GM12878 (cell line): Measurements from ENCODE around the gene NDUFV3. TPM values are rescaled to one million over a fixed set of nuclear protein-coding genes. Genes with fewer than 3 reads are reported as not detected.

Source experiments
- ATAC-seq: fragments of 200-7000 bp; cut with Tn5 transposase; 3 replicates; pipeline ENCODE4 v1.9.1; 2020; ENCODE audit warnings: mild to moderate bottlenecking, moderate library complexity
- BruUV-seq: library from RNA; stranded (reverse); fragments of 400-500 nt; replicated peaks from 2 replicates; lab custom pipeline; 2021; lab: Mats Ljungman, UMichigan
- CTCF ChIA-PET: fragments of 300-600 bp; sonication (Branson Sonifier 250); formaldehyde crosslinking; extraction: SDS; loops from one replicate; lab custom pipeline; 2021; ENCODE audit warnings: inconsistent platforms; lab: Yijun Ruan, JAX
- POLR2A ChIA-PET: fragments of 350-600 bp; formaldehyde crosslinking; extraction: SDS; loops from one replicate; lab custom pipeline; 2021; ENCODE audit warnings: inconsistent platforms; lab: Charles Lee
- RAD21 ChIA-PET: fragments of 300-600 bp; sonication (Branson Sonifier 250); formaldehyde crosslinking; loops from one replicate; lab custom pipeline; 2023; ENCODE audit warnings: antibody characterized with exemption; ENCODE audit not compliant: unreplicated experiment; lab: Charles Lee
- SMC1A ChIA-PET: fragments of 300-600 bp; sonication (Branson Sonifier 250); formaldehyde crosslinking; loops from one replicate; lab custom pipeline; 2023; ENCODE audit not compliant: unreplicated experiment, uncharacterized antibody; lab: Charles Lee
- DNase-seq: peaks from one replicate; pipeline ENCODE4 v3.0.0-alpha.2; 2011; ENCODE audit warnings: low read depth, low spot score
- FAIRE-seq: peaks from 3 replicates; lab custom pipeline; 2011; peaks lifted over from hg19 to GRCh38; lab: Jason Lieb, UNC
- H2AFZ ChIP-seq: 2 replicates; pipeline ENCODE4 v1.6.0; 2011; ENCODE audit warnings: low read depth, low read length, control low read depth; ENCODE audit not compliant: control insufficient read depth
- H3K27ac ChIP-seq: 2 replicates; pipeline ENCODE4 v1.5.1; 2011; ENCODE audit warnings: control low read depth; ENCODE audit not compliant: control insufficient read depth, insufficient read depth
- H3K27me3 ChIP-seq, 2 experiments: replicated peaks in 1 of 2; 2 replicates each; pipeline versions ENCODE4 v1.6.0 to v1.6.1; 2011; ENCODE audit warnings: low read length in 1 of 2; ENCODE audit not compliant: control insufficient read depth in 2 of 2, insufficient read depth in 2 of 2
- H3K36me3 ChIP-seq, 2 experiments: 2 replicates each; pipeline ENCODE4 v1.5.1; 2011; ENCODE audit warnings: low read length in 1 of 2; ENCODE audit not compliant: control insufficient read depth in 2 of 2, insufficient read depth in 2 of 2
- H3K4me1 ChIP-seq: 2 replicates; pipeline ENCODE4 v1.6.1; 2011; ENCODE audit warnings: mild to moderate bottlenecking, low read length, moderate library complexity, mixed read lengths; ENCODE audit not compliant: control insufficient read depth, insufficient read depth
- H3K4me2 ChIP-seq: 2 replicates; pipeline ENCODE4 v1.6.0; 2011; ENCODE audit warnings: control low read depth; ENCODE audit not compliant: control insufficient read depth, insufficient read depth
- H3K4me3 ChIP-seq: fragments of 200-600 bp; sonication (generic); 2 replicates; pipeline ENCODE4 v1.5.1; 2016
- H3K79me2 ChIP-seq: 2 replicates; pipeline ENCODE4 v1.6.0; 2011; ENCODE audit warnings: low read length; ENCODE audit not compliant: control insufficient read depth, insufficient read depth
- H3K9ac ChIP-seq: 2 replicates; pipeline ENCODE4 v1.8.0; 2011; ENCODE audit warnings: low read length, control low read depth, mixed read lengths; ENCODE audit not compliant: control insufficient read depth, insufficient read depth
- H3K9me3 ChIP-seq: replicated peaks from 3 replicates; pipeline ENCODE4 v1.5.1; 2011; ENCODE audit warnings: mild to moderate bottlenecking, low read length; ENCODE audit not compliant: control insufficient read depth, insufficient read depth
- H4K20me1 ChIP-seq: 2 replicates; pipeline ENCODE4 v1.6.0; 2011; ENCODE audit not compliant: control insufficient read depth, insufficient read depth
- CEBPZ ChIP-seq: fragments of 150-350 bp; IDR thresholded peaks from 2 replicates; pipeline ENCODE4 v1.6.1; 2016; ENCODE audit warnings: low read depth, low read length
- CREB1 ChIP-seq: IDR thresholded peaks from 2 replicates; pipeline ENCODE4 v1.6.1; 2012; ENCODE audit warnings: low read depth, mild to moderate bottlenecking, inconsistent platforms
- FOS ChIP-seq: IDR thresholded peaks from 3 replicates; pipeline ENCODE4 v1.6.1; 2011; ENCODE audit warnings: borderline replicate concordance; ENCODE audit not compliant: insufficient read length; ENCODE audit errors: extremely low read depth
- FOXK2 ChIP-seq: fragments of 450-650 bp; IDR thresholded peaks from 2 replicates; pipeline ENCODE4 v1.6.1; 2017; ENCODE audit warnings: mild to moderate bottlenecking, moderate library complexity
- IKZF2 ChIP-seq, 2 experiments: fragments of 450-650 bp; IDR thresholded peaks; 2 replicates each; pipeline ENCODE4 v1.6.1; 2017; ENCODE audit warnings: mild to moderate bottlenecking in 2 of 2, moderate library complexity in 2 of 2
- JUNB ChIP-seq: IDR thresholded peaks from 2 replicates; pipeline ENCODE4 v1.6.1; 2016; ENCODE audit warnings: antibody characterized with exemption, mild to moderate bottlenecking
- MYB ChIP-seq: fragments of 150-350 bp; IDR thresholded peaks from 2 replicates; pipeline ENCODE4 v1.6.1; 2014; ENCODE audit warnings: mild to moderate bottlenecking, low read depth, low read length, borderline replicate concordance
- MYC ChIP-seq: IDR thresholded peaks from 2 replicates; pipeline ENCODE4 v1.6.1; 2011; ENCODE audit warnings: mild to moderate bottlenecking, low read length, moderate library complexity, inconsistent platforms; ENCODE audit not compliant: insufficient read depth, insufficient replicate concordance, insufficient read length, severe bottlenecking
- TAF1 ChIP-seq: IDR thresholded peaks from 2 replicates; pipeline ENCODE4 v1.6.1; 2011; ENCODE audit warnings: mild to moderate bottlenecking, low read depth, low read length, borderline replicate concordance
- ZNF622 ChIP-seq: fragments of 450-650 bp; IDR thresholded peaks from 2 replicates; pipeline ENCODE4 v1.6.1; 2017; ENCODE audit warnings: mild to moderate bottlenecking, inconsistent platforms
- WGBS: methylation state at CpG from one replicate; pipeline ENCODE4 v1.1.6; 2016; ENCODE audit warnings: low lambda C conversion rate; ENCODE audit not compliant: insufficient replicate concordance, insufficient coverage; ENCODE audit errors: missing lambda C conversion rate; 5-methylcytosine and 5-hydroxymethylcytosine counted together
- in situ Hi-C: fragments of 300-500 bp; cut with MboI; formaldehyde crosslinking; loops from 9 replicates; pipeline ENCODE4 v1.14.3; 2018; ENCODE audit warnings: mixed read lengths
- intact Hi-C: fragments of 100-400 bp; cut with micrococcal nuclease; formaldehyde crosslinking; loops from one replicate; pipeline ENCODE4 v1.14.2; 2022; ENCODE audit not compliant: unreplicated experiment
- polyA plus RNA-seq, 11 experiments: library from polyadenylated mRNA; depleted of rRNA in 4 of 11; unstranded in 6 of 11; stranded (reverse) in 5 of 11; fragments of >200 nt; fragmentation: Nextera tagmentation in 4 of 11; fragmentation: Illumina TruSeq in 1 of 11; extraction: Ambion mirVana in 4 of 11; extraction: Trizol in 1 of 11; gene quantifications; 1 replicate in 1 of 11; 2 replicates in 10 of 11; pipeline versions ENCODE4 v1.2.1 to v1.2.3, GENCODE V29; 2011 to 2016; ENCODE audit warnings: inconsistent platforms in 2 of 11, missing spikeins in 2 of 11, low read depth in 1 of 11
- total RNA-seq, 4 experiments: library from RNA; depleted of rRNA in 3 of 4; stranded (reverse); fragments of >200 nt in 3 of 4; fragmentation: Illumina TruSeq in 1 of 4; extraction: Trizol in 1 of 4; gene quantifications; 2 replicates each; pipeline versions ENCODE4 v1.2.1 to v1.2.3, GENCODE V29; 2013 to 2021
- TF ChIP-seq, protein P1 (sequence below): IDR thresholded peaks from 2 replicates; pipeline ENCODE4 v1.6.1; 2011; ENCODE audit warnings: low read depth, mild to moderate bottlenecking, low read length, moderate library complexity, borderline replicate concordance; ENCODE audit errors: extremely low read depth
- TF ChIP-seq, protein P2 (sequence below), 3 experiments: IDR thresholded peaks in 2 of 3; conservative IDR thresholded peaks in 1 of 3; 2 replicates each; pipeline ENCODE4 v1.5.1; 2011; ENCODE audit warnings: low read depth in 3 of 3, low read length in 3 of 3, mild to moderate bottlenecking in 3 of 3, control low read depth in 2 of 3, moderate library complexity in 2 of 3, inconsistent platforms in 1 of 3, mixed read lengths in 1 of 3; ENCODE audit not compliant: control insufficient read depth in 2 of 3, insufficient read depth in 1 of 3; ENCODE audit errors: extremely low read depth in 1 of 3
- TF ChIP-seq, protein P3 (sequence below): IDR thresholded peaks from 2 replicates; pipeline ENCODE4 v1.6.1; 2012; ENCODE audit warnings: mild to moderate bottlenecking, low read depth, low read length

NDUFV3 gene
- total and polyA plus RNA-seq, 10 of the 15 experiments (the other 5 are each of a cell fraction or from before 2014, with no cell fraction given), result 7.0 to 44.7 (median 29.9) TPM

DNA sequence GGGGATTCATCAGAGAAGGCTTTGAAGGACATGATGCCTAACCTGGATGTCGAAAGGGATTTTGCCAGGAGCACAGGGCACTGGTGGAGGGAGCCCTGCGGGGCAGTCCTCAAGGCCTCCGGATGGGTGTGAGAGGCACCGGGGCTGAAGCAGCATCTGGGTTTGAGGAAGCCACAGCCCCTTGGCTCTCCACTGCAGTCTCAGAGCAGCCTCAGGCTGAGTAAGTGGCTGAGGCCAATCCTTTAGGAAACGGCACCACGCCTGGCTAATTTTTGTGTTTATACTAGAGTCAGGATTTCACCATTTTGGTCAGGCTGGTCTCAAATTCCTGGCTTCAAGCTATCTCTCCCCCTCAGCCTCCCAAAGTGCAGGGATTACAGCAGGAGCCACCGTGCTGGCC, 20.4 kb downstream of the NDUFV3 start (continued):
- TF ChIP-seq CEBPZ, result no peak
- no peak for TF ChIP-seq MYC
- TF ChIP-seq FOS, result no peak
- TF ChIP-seq FOXK2, result no peak
- TF ChIP-seq, protein P1, sequence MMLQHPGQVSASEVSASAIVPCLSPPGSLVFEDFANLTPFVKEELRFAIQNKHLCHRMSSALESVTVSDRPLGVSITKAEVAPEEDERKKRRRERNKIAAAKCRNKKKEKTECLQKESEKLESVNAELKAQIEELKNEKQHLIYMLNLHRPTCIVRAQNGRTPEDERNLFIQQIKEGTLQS, result no peak
- TF ChIP-seq IKZF2 (IDR thresholded peaks at IDR 0.05), result no peak

- ChIA-PET CTCF (no interaction called here), SMC1A (no interaction called here), POLR2A (no interaction called here), RAD21 (no interaction called here)
- H3K9me3 ChIP-seq, result no peaks in the 10 kb centered on the region
- no peaks in the 10 kb centered on the region for H3K79me2 ChIP-seq
- DNase-seq (no peak), ATAC-seq (no peak), FAIRE-seq (no peak)
- in situ Hi-C loops, result no loop called here
- no peak overlapping the region for H3K4me2 ChIP-seq
- no TSS peak for BruUV-seq
- H3K36me3 ChIP-seq, result no peaks in the 10 kb centered on the region; a peak in 1 of 4 replicates
- intact Hi-C loops, result no loop called here
- no peaks in the 10 kb centered on the region for H3K4me1 ChIP-seq
- no peak for TF ChIP-seq TAF1
- TF ChIP-seq MYB, result no peak
- TF ChIP-seq CREB1, result no peak
- TF ChIP-seq, protein P2, sequence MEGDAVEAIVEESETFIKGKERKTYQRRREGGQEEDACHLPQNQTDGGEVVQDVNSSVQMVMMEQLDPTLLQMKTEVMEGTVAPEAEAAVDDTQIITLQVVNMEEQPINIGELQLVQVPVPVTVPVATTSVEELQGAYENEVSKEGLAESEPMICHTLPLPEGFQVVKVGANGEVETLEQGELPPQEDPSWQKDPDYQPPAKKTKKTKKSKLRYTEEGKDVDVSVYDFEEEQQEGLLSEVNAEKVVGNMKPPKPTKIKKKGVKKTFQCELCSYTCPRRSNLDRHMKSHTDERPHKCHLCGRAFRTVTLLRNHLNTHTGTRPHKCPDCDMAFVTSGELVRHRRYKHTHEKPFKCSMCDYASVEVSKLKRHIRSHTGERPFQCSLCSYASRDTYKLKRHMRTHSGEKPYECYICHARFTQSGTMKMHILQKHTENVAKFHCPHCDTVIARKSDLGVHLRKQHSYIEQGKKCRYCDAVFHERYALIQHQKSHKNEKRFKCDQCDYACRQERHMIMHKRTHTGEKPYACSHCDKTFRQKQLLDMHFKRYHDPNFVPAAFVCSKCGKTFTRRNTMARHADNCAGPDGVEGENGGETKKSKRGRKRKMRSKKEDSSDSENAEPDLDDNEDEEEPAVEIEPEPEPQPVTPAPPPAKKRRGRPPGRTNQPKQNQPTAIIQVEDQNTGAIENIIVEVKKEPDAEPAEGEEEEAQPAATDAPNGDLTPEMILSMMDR (IDR thresholded peaks at IDR 0.05 in 2 of 3, conservative IDR thresholded peaks at IDR 0.05 in 1 of 3; ENCODE audit: control insufficient read depth in 2 of 3, extremely low read depth in 1 of 3, insufficient read depth in 1 of 3, low read depth in 3 of 3, low read length in 3 of 3), result no peak
- TF ChIP-seq, protein P3, sequence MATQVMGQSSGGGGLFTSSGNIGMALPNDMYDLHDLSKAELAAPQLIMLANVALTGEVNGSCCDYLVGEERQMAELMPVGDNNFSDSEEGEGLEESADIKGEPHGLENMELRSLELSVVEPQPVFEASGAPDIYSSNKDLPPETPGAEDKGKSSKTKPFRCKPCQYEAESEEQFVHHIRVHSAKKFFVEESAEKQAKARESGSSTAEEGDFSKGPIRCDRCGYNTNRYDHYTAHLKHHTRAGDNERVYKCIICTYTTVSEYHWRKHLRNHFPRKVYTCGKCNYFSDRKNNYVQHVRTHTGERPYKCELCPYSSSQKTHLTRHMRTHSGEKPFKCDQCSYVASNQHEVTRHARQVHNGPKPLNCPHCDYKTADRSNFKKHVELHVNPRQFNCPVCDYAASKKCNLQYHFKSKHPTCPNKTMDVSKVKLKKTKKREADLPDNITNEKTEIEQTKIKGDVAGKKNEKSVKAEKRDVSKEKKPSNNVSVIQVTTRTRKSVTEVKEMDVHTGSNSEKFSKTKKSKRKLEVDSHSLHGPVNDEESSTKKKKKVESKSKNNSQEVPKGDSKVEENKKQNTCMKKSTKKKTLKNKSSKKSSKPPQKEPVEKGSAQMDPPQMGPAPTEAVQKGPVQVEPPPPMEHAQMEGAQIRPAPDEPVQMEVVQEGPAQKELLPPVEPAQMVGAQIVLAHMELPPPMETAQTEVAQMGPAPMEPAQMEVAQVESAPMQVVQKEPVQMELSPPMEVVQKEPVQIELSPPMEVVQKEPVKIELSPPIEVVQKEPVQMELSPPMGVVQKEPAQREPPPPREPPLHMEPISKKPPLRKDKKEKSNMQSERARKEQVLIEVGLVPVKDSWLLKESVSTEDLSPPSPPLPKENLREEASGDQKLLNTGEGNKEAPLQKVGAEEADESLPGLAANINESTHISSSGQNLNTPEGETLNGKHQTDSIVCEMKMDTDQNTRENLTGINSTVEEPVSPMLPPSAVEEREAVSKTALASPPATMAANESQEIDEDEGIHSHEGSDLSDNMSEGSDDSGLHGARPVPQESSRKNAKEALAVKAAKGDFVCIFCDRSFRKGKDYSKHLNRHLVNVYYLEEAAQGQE, result no peak
- TF ChIP-seq JUNB, result no peak
- no peak for TF ChIP-seq ZNF622
- 87% methylated on average over 6 of the region's 6 CpGs for WGBS
- H3K4me3 ChIP-seq, result no peak overlapping the region
- H2AFZ ChIP-seq, result no peak overlapping the region
- no peaks in the 10 kb centered on the region for H4K20me1 ChIP-seq
- H3K9ac ChIP-seq, result no peak overlapping the region
- H3K27me3 ChIP-seq, result no peaks in the 10 kb centered on the region
- no peak overlapping the region for H3K27ac ChIP-seq
Observed at GRCh38 chr21:42918291-42918690, 25.2 kb downstream of the NDUFV3 start.
